Gastrocnemius medialis (tissue), 4 donors: ENCODE data around the gene POR. TPM values are rescaled to one million over a fixed set of nuclear protein-coding genes. Genes with fewer than 3 reads are reported as not detected.

Experiments used
- ATAC-seq, 2 donors: fragments of 150-250 bp; one replicate each; pipeline ENCODE4 v1.9.1; 2016
- DNase-seq, 2 donors: peaks; one replicate each; pipeline ENCODE4 v3.0.0-alpha.2; 2019
- H3K27ac ChIP-seq, 4 donors: fragments of 200-600 bp; sonication (generic); 1 replicate in 1 of 4; 2 replicates in 3 of 4; pipeline ENCODE4 v1.5.1; 2016 to 2018; ENCODE audit warnings: mild to moderate bottlenecking in 2 of 4, moderate library complexity in 1 of 4
- H3K27me3 ChIP-seq, 3 donors: fragments of 200-600 bp; sonication (generic) in 2 of 3; 1 replicate in 1 of 3; 2 replicates in 2 of 3; pipeline versions ENCODE4 v1.5.1 to v1.6.0; 2016 to 2019; ENCODE audit warnings: mild to moderate bottlenecking in 1 of 3, moderate library complexity in 1 of 3
- H3K36me3 ChIP-seq, 2 donors: fragments of 200-600 bp; sonication (generic) in 1 of 2; one replicate each; pipeline ENCODE4 v1.5.1; 2017 to 2018
- H3K4me1 ChIP-seq, 2 donors: fragments of 200-600 bp; sonication (generic) in 1 of 2; one replicate each; pipeline ENCODE4 v1.5.1; 2016 to 2017; ENCODE audit warnings: mild to moderate bottlenecking in 2 of 2
- H3K4me3 ChIP-seq, 4 donors: fragments of 200-600 bp; sonication (generic) in 3 of 4; 1 replicate in 1 of 4; 2 replicates in 3 of 4; pipeline ENCODE4 v1.5.1; 2016 to 2019; ENCODE audit warnings: mild to moderate bottlenecking in 2 of 4
- H3K9me3 ChIP-seq, 3 donors: fragments of 200-600 bp; sonication (generic) in 2 of 3; 1 replicate in 1 of 3; 2 replicates in 2 of 3; pipeline ENCODE4 v1.5.1; 2016 to 2019
- CTCF ChIP-seq, 5 experiments: fragments of 450-650 bp in 3 of 5; fragments of 200-600 bp in 2 of 5; sonication (generic) in 2 of 5; IDR thresholded peaks in 4 of 5; conservative IDR thresholded peaks in 1 of 5; 1 replicate in 4 of 5; 2 replicates in 1 of 5; pipeline ENCODE4 v1.5.1; 2016 to 2019; ENCODE audit warnings: antibody characterized with exemption in 5 of 5, mild to moderate bottlenecking in 3 of 5, moderate library complexity in 3 of 5
- POLR2A ChIP-seq, 2 donors: fragments of 450-650 bp; IDR thresholded peaks; one replicate each; pipeline ENCODE4 v1.6.1; 2017; ENCODE audit warnings: antibody characterized with exemption in 2 of 2, mild to moderate bottlenecking in 2 of 2, moderate library complexity in 2 of 2
- in situ Hi-C, 4 donors: fragments of 200-750 bp; cut with MboI; loops; one replicate each; pipeline versions ENCODE4 v1.15.0 to v1.8.0; 2017; ENCODE audit warnings: low sequenced_read_pairs in 4 of 4
- intact Hi-C: fragments of 100-400 bp; cut with DNase I; formaldehyde crosslinking; loops from one replicate; pipeline ENCODE4 v1.15.1; 2023; ENCODE audit warnings: low total_unique reads
- total RNA-seq, 4 donors: library from RNA; depleted of rRNA; stranded (reverse); fragments of >200 nt; gene quantifications; one replicate each; pipeline versions ENCODE4 v1.1.0 to v1.2.3, GENCODE V29; 2016

The POR gene
- total RNA-seq, 4 donors from 2014 or later, result 85.7 to 218 (median 115) TPM

GRCh38 chr7:75967487-75967997, 52.6 kb downstream of the POR start:
- Histone ChIP-seq H3K27me3 (no peaks in the 10 kb centered on the region), H3K9me3 (no peaks in the 10 kb centered on the region), H3K27ac (peak overlapping the region; percentile 91 to 97 (median 94)), H3K36me3 (peaks cover 0 to 1% of the 10 kb centered on the region in 2 donors), H3K4me1 (peaks cover 71 to 87% of the 10 kb centered on the region in 2 donors), H3K4me3 (peak overlapping the region in 1 of 4 donors; percentile 54)
- in situ Hi-C loops, result no loop called here
- TF ChIP-seq POLR2A (IDR thresholded peaks at IDR 0.05), result no peak
- TF ChIP-seq CTCF (IDR thresholded peaks at IDR 0.05 in 4 of 5, conservative IDR thresholded peaks at IDR 0.05 in 1 of 5), result no peak
- DNase-seq (peak in 1 of 2 donors; percentile 27), ATAC-seq (no peak)
- intact Hi-C loops, result loop anchor here (2.0 to 10.0 kb wide), 3 partner anchors 41 to 1483 kb away; partner anchors contain the start of gene POR

GRCh38 chr7:75968012-75968411, 53.1 kb downstream of the POR start:
- Histone ChIP-seq H3K36me3 (peaks cover 0 to 6% of the 10 kb centered on the region in 2 donors), H3K27me3 (no peaks in the 10 kb centered on the region), H3K4me1 (peaks cover 70 to 87% of the 10 kb centered on the region in 2 donors), H3K27ac (peak overlapping the region; percentile 91 to 97 (median 94)), H3K9me3 (no peaks in the 10 kb centered on the region), H3K4me3 (peak overlapping the region in 2 of 4 donors; percentile 3)
- DNase-seq (peak in 1 of 2 donors; percentile 22), ATAC-seq (no peak)
- intact Hi-C loops (loop anchor here (2.0 to 10.0 kb wide), 2 partner anchors 25 to 1483 kb away; no protein-coding TSS in a partner anchor), in situ Hi-C loops (no loop called here)
- no peak for TF ChIP-seq POLR2A (IDR thresholded peaks at IDR 0.05)

GRCh38 chr7:75968561-75969001, 53.6 kb downstream of the POR start:
- Histone ChIP-seq H3K4me3 (peak overlapping the region in 3 of 4 donors; percentile 3 to 9 (median 3)), H3K27me3 (no peaks in the 10 kb centered on the region), H3K4me1 (peaks cover 65 to 84% of the 10 kb centered on the region in 2 donors), H3K27ac (peak overlapping the region; percentile 91 to 97 (median 94)), H3K9me3 (no peaks in the 10 kb centered on the region), H3K36me3 (peaks cover 0 to 10% of the 10 kb centered on the region in 2 donors)
- intact Hi-C loops (loop anchor here (2.0 to 10.0 kb wide), 2 partner anchors 24 to 1484 kb away; no protein-coding TSS in a partner anchor), in situ Hi-C loops (no loop called here)
- ATAC-seq (peak in 1 of 2 donors; percentile 13), DNase-seq (peak; percentile 58 to 82)
- TF ChIP-seq POLR2A (IDR thresholded peaks at IDR 0.05) (peak in 1 of 2 donors; percentile 30), CTCF (IDR thresholded peaks at IDR 0.05 in 4 of 5, conservative IDR thresholded peaks at IDR 0.05 in 1 of 5) (no peak)

- peak in 1 of 2 donors; percentile 50 for TF ChIP-seq POLR2A (IDR thresholded peaks at IDR 0.05)
- TF ChIP-seq CTCF (IDR thresholded peaks at IDR 0.05 in 4 of 5, conservative IDR thresholded peaks at IDR 0.05 in 1 of 5), result no peak
- DNase-seq, result peak; percentile 87 to 89
- intact Hi-C loops (loop anchor here (2.0 to 10.0 kb wide), 2 partner anchors 24 to 1484 kb away; no protein-coding TSS in a partner anchor), in situ Hi-C loops (no loop called here)
- H3K4me1 ChIP-seq, result peaks cover 62 to 83% of the 10 kb centered on the region in 2 donors
- peak overlapping the region; percentile 91 to 97 (median 94) for H3K27ac ChIP-seq
- no peaks in the 10 kb centered on the region for H3K9me3 ChIP-seq
- peak; percentile 40 to 46 for ATAC-seq
- peaks cover 0 to 16% of the 10 kb centered on the region in 2 donors for H3K36me3 ChIP-seq
- H3K27me3 ChIP-seq, result no peaks in the 10 kb centered on the region
- peak overlapping the region in 1 of 4 donors; percentile 9 for H3K4me3 ChIP-seq
Observed at GRCh38 chr7:75969182-75969581, 54.2 kb downstream of the POR start.
